Neural progenitor cell (in vitro differentiated cells): ENCODE measurements around the gene IHH.

Experiments used
- CTCF ChIP-seq: fragments of 200-600 bp; sonication (generic); IDR thresholded peaks from 2 replicates; pipeline ENCODE4 v1.5.1; 2017; ENCODE audit warnings: antibody characterized with exemption, mild to moderate bottlenecking
- EZH2 ChIP-seq: fragments of 200-600 bp; sonication (generic); IDR thresholded peaks from 2 replicates; pipeline ENCODE4 v1.6.1; 2017; ENCODE audit warnings: antibody characterized with exemption, mild to moderate bottlenecking, moderate library complexity

- no peak for TF ChIP-seq EZH2
- TF ChIP-seq CTCF: no peak
Measured at GRCh38 chr2:219086196-219086595, 25.5 kb upstream of the IHH start.
